SHP77 treated with DMSO at 0.1 percent for 48 hours (cell line): Measurements from ENCODE around the gene ITPR3.
"Not testable (repeated sequence)": the region's sequence is repeated elsewhere in the genome, so short reads cannot be mapped to it uniquely, and the experiment has no call there.

Source experiments
- DNase-seq: peaks from one replicate; lab custom pipeline; 2025; lab: John Stamatoyannopoulos, UW

The ITPR3 gene

DNA sequence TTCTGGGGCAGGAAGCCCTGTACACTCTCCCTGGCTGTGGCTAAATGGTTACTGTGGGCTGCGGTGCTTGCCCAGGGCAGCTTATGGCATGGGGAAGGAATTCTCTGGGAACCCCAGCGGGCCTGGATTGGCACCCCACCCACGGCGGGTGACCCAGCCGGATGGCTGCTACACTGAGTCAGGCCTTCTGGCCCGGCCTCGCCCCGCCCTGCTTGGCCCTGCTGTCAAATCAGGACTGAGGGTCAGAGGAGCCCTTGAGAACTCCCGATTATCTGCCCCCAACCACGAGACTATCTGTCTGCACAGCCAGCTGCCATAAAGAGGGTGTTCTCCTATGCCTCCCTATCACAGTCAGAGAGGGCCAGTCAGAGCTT lies 7.3 kb upstream of the ITPR3 start:
- DNase-seq, result no peak

DNA sequence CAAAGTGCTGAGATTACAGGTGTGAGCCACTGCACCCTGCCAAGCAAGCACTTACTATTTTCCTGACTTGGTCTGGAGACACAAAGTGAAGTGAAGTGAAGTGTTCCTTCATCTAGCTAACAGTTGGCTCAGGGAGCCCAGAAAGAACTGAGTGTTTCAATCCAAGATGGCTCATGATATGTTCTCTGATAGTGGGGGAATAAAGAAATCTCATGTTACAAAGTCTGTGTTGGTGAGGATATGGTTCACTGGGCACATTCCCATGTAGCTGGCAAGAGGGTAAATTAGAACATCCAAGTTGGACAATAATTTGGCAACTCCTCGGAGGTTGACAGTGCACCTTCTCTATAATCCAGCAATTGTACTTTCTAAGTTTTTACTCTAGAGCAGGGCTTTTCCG lies 5.0 kb upstream of the ITPR3 start:
- no peak for DNase-seq

DNA sequence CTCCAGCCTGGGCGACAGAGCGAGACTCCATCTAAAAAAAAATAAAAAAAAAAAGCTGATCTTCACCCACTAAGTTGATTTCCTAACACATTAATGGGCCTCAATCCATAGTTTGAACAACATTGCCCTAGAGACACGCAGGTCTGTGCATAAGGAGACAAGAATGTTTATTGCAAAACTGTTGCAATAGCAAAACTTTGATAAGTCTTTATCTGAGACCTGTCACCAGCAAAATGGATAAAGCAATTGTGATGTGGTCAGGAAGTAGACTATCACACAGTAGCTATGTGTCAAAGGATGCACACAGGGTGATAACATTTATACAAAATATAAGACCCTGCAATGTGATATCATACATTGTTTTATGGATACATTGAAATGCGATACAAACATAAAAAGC lies 4.2 kb upstream of the ITPR3 start:
- DNase-seq, result no peak

DNA sequence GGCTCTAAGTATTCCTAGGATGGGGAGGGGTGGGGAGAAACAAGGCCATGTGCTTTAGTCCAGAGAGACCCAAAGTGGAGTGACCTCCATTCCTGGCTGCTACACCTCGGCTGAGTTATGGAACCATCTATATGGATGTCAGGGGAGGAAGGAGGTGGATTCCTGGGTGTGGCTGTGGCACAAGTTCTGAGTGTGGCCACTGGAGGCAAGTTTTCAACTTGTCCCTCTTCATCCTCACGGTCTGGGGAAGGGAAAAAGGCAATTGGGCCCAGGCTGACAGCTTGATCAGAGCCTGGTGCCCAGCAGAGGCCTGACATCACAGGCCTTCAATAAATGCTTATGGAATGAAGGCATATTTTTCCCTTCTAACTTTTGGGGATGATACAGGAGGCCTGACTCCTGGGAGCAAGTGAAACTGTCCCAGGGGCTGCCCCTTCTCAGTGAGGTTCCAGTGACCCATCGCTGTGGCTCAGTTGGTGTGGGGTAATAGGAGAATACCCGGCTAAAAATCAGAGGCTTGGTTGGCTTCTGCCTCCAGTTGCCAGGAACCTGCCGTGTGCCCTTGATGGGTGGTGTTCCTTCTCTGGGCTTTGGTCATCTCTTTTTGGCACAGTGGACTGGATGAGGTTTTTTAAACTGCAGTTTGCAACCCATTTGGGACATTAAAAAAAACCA lies 1.8 kb upstream of the ITPR3 start:
- no peak for DNase-seq

DNA sequence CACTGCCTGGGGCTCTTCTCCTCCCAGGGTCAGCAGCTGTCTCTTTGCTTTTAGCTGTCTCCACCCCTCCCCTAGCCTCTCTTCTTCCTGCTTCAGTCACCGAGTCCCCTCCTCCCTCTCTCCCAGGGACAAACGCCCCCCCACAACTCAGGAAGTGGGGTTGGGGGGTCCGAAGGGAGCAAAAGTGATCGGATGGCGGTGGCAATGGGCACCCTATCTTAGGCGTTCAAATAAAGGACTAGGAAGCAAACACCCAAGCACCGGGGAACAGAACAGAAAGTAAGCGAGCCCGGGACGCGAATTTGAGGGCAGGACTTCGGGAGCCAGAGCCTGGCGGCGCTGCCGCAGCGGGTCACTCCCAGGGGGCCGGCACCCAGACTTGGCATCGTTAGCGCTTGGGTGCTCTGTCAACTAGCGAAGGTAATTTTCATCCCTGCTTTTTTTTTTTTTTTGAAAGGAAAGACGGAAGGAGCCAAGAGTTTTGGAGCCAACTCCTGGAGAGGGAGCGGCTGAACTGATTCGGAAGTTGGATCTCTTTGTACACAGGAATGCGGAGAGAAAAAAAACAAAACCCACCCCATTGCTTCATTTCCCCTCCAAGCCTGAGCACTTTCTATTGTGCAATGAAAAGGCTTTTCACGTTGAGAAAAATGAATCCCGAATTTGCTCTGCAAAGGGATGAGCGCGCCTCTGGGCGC lies 815 bp upstream of the ITPR3 start:
- no peak for DNase-seq

DNA sequence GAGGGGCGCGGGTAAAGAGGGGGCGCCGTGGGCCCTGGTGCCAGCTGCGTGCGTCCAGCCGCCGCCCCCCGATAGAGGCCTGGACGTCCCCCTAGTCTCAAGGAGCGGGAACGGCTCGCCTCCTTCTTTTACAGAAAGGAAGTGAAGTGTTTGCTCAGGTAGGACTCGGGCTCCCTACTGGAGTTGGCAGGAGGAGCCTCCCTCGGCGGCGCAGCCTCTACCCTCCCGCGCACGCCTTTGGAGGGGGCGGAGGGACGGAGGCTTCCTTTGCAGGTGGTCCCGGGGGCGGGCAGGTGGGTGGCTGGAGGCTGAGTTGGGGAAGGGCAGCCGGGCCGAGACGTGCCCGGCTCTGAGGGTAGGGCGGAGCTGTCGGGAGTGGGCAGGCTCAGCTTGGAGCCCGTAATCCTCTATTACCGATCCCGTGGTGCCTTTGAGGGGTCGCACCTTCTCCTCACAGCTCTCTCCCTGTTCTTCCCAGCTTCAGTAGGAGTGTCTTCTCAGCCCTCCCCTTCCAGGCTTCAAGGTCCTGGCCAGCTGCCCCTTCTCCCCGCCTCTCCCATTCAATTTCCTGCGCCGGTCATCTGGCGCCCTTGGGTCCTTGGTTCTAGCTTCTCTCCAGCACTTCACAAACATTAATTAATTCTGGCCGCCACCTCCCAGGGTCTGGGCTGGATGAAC lies 728 bp downstream of the ITPR3 start:
- no peak for DNase-seq

DNA sequence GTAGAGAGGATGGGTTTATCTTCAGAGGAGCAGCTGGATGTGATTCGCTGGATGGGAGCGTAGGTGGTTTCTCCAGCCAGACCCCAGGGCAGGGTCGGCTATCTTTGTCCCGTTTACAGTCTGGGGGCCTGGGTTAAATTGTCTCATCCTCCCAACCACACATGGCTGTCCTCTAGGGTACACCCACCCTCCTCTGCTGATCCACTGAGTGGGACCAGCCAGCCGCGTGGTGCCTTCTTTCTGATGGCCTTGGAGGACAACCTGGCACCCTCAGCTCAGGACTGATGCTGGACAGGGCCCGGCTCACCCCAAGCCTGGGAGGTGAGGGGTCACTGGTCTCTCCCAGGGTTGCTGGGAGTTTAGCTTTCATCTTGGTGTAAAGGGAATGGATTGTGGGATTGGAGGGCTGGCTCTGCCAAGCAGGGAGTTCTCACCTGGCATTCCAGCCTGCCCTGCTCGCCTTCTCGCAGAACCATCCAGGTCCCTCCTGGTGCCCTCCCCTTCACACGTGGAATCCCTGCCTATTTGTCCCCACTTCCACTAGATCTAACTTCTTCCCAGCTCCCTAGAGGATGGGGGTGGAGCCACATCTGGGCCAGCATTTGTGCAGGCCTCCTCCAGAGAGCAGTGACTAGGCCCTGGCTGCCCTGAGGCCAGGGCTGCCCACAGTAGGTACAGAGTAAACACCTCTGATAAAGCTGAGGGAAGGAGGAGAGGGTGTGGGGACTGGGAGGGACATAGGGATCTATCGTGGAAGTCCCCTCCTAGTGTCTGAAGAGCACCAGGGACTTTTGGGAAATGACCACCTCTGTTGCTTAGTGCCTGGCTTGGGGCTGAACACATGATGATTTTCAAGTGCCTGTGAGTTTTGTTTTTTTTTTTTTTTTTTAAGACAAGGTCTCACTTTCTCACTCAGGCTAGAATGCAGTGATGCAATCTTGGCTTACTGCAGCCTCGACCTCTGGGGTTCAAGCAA lies 1.6 kb downstream of the ITPR3 start:
- DNase-seq, result no peak

DNA sequence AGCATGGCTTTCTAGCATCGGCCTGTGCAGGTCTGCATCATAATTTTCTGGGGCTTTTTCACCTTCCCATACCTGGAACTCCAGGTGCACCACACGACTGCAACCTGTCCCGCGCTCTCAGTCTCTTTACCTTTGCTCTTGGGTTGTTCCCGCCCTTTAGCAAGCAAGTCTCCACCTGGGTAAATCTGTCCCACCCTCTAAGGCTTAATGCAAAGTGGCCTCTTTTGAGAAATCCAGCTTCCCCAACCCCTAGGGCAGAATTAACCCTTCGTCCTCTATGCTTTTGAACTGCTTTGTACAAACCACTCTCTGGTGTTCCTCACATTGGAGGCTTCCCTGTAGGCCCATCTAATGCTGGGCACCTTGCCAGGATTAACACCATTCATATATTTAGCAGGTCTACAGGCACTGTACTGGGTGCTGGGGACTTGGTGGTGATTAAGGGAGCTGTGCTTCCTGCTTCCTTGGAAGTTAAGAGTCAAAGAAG lies 2.8 kb downstream of the ITPR3 start:
- DNase-seq, result no peak

DNA sequence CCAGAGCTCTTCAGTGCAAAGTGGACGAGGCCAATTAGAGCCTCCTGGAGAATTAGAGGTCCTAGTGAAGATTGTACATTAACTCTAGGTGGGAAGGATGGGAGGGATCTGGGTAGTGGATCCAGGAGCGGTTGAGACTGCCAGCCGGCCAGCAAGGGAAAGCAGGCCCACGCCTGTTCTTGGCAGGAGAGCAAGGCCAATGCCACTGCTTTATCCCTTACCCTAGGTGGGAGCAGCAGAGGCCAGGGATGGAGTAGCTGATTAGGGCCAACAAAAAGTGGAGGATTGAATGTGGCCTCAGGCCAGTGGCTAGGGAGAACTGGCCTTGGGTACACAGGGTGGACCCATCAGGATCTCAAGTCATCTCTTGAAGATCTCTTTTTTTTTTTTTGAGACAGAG lies 3.7 kb downstream of the ITPR3 start:
- DNase-seq, result no peak

DNA sequence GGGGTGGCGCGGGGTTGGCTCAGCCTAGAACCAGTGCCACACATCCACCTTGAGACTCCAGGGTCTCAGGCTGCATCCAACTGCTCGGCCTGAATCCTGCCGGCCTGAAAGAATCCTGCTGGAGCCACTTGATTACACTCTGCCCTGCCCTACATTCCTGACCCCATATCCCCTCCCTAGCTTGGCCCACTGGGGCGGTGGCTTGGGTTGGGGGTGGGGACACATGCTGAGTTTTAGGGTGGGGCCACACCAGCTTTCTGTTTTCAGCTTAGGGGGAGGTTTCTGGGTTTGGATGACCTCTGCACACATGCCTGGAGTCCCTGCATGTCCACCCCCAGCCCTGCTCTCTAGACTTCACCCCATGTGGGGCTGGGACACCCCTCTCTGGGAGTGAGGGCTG lies 6.8 kb downstream of the ITPR3 start:
- no peak for DNase-seq

DNA sequence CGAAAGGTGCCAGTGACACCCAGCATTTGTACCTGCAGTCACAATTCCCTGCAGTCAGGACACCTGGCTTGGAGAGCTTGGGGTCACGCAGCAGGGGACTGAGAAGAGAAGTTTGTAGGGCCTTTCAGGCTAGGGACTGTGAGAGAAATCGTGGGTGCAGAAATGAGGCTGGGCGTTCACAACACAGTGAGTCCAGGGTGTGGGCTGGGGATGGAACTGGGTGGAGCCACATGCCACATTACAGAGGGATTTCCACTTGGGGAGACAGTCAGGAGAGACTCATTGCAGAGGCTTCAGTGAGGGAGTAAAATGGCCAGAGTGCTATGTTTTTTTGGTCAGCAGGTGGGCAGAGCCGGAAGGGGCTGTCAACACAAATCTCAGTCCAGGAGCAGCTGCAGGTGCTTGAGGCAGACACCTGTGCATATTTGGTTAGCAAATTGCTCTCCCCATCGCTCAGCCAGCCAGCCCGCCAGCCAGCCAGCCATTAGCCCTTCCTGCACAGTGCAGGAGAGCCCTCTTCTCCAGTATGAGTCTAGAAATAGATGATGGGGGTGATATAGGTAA lies 7.4 kb downstream of the ITPR3 start:
- peak; percentile 32 for DNase-seq

DNA sequence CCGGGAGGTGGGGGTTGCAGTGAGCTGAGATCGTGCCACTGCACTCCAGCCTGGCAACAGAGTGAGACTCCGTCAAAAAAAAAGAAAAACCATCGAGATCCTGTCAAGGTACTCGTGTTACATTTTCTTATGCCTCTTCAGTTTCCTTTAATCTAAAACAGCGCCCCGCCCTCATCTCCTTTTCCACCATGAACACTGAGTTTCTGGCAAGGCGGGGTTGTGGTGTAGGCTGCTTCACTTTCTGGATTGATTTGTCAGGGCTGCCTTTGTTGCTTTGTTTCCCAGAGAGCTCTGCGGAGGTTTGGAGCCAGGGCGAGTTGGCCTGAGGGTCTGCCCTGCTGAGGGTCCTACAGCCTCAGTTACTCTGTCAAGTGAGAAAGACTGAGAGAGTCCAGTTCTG lies 8.9 kb downstream of the ITPR3 start:
- DNase-seq, result no peak

DNA sequence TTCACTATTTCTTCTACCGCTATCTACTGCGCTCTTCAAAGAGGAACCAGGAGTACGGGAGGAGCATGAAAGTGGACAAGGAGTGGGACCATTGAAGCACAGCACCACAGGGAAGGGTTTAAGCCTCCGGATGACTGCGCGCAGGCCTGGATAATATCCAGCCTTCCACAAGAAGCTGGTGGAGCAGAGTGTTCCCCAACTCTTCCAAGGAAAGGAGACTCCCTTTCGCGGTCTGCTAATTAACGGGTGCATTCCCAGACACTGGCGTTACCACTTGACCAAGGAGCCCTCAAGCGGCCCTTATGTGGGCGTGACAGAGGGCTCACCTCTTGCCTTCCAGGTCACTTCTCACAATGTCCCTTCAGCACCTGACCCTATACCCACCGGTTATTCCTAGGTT lies 10.4 kb downstream of the ITPR3 start:
- DNase-seq, result not testable (repeated sequence)

DNA sequence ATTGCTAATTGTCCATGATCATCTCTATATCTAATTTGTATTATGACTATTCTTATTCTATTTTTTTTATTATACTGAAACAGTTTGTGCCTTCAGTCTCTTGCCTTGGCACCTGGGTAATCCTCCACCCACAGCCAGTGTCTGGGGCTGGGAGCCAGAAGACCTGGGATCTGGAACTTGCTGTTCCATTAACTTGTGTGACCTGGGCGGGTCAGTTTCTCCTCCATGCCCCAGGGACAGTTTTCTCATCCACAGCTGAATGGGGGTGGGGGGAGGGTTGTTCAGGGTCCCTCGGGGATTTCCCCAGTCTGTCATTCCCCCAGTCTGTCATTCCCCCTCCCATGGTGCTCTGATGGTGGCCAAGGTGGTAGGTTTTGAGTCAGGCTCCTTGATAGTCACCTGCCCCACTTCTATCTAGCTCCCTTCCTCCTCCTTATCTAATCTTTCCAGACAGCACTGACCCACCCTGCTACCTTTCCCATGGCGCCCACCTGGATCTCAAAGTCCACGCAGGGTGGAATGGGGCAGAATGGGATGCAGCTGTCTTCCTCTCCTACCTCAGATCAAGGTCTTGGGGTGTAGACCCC lies 10.9 kb downstream of the ITPR3 start:
- no peak for DNase-seq

DNA sequence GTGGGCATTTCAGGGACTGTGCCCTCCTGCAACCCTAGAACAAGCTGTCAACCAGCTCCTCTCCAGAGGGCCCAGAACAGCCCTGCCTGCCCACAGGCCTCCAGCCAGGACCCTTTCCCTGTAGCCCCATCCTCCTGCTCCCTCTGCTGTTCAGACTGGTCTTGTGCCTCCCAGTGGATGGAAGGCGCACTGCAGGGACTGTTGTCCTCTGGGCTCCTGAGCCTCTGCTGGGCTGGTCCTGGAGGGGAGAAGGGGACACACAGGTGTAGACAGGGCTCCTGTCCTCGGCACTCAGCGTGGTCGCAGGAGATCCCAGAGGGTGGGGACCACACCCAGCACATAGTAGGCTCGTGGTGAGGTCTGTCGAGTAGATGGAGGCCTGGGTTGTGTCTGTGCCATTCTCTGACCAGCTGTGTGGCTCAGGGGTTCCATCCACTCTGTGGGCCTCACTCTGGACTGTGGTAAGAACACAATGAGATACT lies 11.5 kb downstream of the ITPR3 start:
- no peak for DNase-seq

DNA sequence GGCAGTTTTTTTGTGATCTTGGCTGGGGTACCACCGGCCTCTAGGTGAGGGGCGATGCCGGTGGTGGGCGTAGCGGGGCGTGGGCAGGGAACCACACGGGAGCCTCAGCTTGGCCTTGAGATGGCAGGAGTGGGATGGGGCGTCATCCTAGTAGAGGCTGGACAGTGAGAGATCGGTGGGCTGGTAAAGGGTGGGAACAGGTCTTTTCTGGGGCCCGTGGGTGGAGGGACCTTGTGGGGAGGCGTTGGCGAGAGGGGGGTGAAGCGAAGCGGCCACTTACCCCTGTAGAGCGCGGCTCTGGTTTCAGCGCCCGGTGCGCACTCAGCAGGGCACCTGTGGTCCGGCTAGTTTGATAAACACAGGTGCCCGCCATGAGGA lies 12.0 kb downstream of the ITPR3 start:
- no peak for DNase-seq

DNA sequence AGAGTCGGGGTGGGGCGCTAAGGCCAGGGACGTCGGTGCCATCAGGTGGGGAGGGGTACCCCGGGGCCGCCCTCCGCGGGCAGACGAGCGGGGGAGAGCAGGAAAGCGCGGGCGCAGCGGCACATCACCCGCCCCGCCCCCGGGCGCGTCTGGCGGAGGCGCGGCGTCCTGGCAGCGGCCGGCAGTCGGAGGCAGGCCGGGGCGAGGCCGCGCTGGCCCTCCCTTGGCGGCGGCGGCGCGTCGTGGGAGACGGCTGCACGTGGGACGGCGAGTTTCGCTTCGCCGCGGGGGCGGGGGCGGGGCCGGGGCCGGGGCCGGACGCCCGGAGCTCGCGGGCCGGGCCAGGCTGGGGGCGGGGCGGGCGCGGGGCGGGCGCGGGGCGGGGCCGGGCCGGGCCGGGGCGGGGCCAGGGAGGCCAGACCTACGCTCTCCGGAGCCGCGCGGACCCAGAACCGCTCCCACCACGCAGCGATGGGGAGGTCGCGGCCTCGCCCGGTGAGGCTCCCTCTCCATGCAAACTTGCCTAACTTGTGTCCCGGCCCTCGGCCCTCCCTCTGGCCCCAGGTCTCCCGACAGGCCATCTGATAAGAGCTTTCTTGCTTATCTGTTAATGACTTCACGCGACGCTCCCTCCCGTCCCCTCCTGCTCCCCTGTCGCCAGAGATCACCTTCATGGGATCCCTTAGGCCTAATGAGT lies 12.5 kb downstream of the ITPR3 start:
- DNase-seq, result no peak

DNA sequence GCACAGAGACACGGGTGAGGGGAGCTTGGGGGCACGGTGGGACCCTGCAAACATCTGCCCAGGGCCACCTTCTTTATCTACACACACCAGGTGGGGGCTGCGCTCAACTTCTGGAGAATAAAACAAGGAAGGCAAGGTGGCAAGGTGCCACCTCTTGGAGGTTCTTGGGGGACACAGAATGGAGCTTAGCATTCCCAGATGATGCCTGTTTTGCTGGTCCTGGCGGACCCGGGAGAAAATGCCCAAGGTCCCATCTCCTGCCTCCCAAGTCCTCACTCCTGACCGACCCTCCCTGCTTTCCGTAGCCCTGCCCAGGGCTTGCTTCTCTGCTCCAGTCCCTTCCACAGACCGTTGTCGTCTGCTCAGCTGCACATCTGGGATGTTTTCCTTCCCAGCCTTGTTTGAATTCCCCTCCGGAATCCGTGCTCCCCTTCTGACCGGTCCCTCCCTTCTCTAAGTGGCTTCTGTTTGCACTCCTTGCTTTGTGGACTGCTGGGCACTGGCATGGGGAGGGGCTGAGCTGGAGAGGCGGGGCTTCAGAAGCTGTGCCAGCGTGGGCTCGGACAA lies 13.1 kb downstream of the ITPR3 start:
- no peak for DNase-seq

DNA sequence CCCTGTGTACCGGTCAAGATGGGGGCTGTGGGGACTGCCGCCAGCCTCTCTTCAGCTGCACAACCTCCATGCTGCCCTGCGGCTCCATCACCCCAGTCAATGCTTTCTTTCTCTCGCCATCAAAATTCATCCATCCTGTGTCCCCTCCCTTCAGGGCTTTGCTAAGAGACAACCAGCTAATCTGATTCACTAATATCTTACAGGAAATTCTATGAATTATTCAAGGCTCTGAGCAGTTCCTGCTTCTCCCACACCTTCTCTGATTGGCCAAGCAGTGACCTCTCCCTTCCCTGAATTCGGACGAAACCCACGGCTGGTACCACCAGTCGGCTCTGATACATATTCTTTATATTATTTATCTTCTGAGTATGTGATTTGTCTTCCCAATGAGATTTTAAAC lies 13.8 kb downstream of the ITPR3 start:
- DNase-seq, result no peak

DNA sequence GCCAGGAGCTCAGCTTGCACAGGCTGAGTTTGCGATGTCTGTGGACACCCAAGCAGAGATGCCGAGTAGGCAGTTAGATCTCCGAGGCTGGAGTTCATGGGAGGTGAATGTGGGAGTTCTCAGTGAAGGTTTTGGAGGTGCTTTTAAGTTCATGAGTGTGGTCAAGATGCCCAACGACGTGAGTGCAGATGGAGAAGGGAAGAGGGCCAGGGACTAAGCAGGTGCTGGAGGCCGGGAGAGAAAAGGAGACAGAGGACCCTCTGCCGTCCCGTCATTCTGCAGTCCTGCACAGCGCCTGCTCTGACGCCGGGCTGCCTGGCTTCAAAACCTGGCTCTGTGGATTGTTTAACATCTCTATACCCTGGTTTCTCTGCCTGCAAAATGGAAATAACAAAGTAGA lies 15.5 kb downstream of the ITPR3 start:
- no peak for DNase-seq
